Fibroblast of lung (primary cell): ENCODE data around the gene TSPAN9.

Source experiments
- CTCF ChIP-seq, 2 donors: IDR thresholded peaks in 1 of 2; conservative IDR thresholded peaks in 1 of 2; 1 replicate in 1 of 2; 2 replicates in 1 of 2; pipeline ENCODE4 v1.5.1; 2011 to 2012; ENCODE audit warnings: low read length in 2 of 2, control low read depth in 1 of 2, inconsistent platforms in 1 of 2, low read depth in 1 of 2, mild to moderate bottlenecking in 1 of 2
- EZH2 ChIP-seq: IDR thresholded peaks from 2 replicates; pipeline ENCODE4 v1.5.1; 2012; ENCODE audit warnings: low read length, control low read depth, mild to moderate bottlenecking; ENCODE audit errors: missing control alignments

- TF ChIP-seq EZH2 (no peak), CTCF (conservative IDR thresholded peaks at IDR 0.05 in 1 of 2, IDR thresholded peaks at IDR 0.05 in 1 of 2; ENCODE audit: low read depth in 1 of 2, low read length in 2 of 2) (no peak)
Observed at GRCh38 chr12:3152011-3152511, 74.9 kb downstream of the TSPAN9 start.
